Stimulated activated CD8-positive, alpha-beta memory T cell treated with anti-CD3 and anti-CD28 coated beads, Interleukin-15, amount 100 ng/mL, for 48 hours (primary cell): Measurements from ENCODE around the gene LINC00305.

Source experiments
- DNase-seq, 2 donors: peaks; one replicate each; pipeline ENCODE4 v3.0.0-alpha.2; 2020; ENCODE audit warnings: low read depth in 2 of 2

LINC00305 gene

GRCh38 chr18:64148988-64149387, at the start of gene LINC00305:
TSS of gene LINC00305 (minus strand) at chr18:64149088.
- DNase-seq = no peak

GRCh38 chr18:64191069-64191468, 42.2 kb upstream of the LINC00305 start:
- no peak for DNase-seq

DNA sequence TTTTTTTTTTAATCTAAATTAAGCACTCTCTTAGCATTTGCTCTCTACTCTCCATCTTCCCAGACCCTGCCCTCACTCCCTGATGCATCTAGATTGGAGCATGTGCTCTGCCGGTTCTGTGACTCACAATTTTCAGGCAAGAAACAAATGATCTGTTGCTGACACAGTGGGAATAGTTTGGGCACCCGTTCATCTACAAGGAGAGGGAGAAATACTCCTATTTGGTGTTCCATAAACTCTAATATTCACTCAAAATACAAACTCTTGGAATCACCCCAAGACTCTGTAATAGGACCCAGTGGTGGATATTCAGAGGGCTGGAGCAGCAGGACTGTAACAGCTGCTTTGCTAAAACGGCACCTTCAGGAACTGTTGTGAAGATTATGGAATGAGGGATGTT, 37.1 kb upstream of the LINC00305 start:
- DNase-seq = no peak

DNA sequence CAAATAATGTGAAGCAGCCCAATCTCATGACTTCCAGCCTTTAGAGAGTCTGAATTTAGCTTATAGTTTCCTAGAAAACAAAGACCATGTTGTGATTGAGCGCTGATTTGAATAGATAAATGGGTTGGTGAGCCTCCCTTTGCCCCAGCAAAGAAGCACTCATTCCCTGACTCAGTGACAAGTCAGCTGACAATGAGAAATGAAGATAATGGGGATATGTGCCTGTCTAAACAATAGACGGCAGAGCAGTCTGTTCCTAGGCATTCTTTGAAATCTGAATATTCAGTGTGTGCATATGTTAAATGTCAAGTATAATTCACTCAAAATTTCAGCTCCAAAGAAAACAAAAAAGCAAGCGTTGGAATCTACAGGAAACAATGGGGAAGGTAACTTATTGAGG, 34.8 kb upstream of the LINC00305 start:
- DNase-seq = no peak

GRCh38 chr18:64180617-64181016, 31.7 kb upstream of the LINC00305 start:
- no peak for DNase-seq

DNA sequence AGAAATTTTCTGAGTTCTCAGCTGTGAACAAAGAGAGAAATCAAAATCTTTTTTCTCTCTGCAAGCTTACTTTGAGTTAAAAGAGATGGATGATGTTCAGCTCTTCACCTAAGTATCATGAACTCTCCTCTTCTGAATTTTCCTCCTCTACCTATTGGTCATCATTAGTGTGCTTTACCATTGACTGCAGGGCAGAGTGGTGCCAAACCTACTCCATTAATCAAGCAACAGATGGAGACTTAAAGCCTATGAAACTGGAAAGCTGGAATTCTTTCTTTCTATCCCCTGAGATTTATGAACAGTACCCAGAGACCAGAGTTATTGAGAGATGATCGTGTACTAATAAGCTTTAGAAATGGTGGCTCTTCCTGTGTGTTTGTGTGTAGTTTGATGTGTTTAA, 31.3 kb upstream of the LINC00305 start:
- no peak for DNase-seq

GRCh38 chr18:64179556-64180080, 30.7 kb upstream of the LINC00305 start:
- DNase-seq = no peak

GRCh38 chr18:64178860-64179259, 30.0 kb upstream of the LINC00305 start:
- no peak for DNase-seq

GRCh38 chr18:64175432-64175831, 26.5 kb upstream of the LINC00305 start:
- DNase-seq = no peak

DNA sequence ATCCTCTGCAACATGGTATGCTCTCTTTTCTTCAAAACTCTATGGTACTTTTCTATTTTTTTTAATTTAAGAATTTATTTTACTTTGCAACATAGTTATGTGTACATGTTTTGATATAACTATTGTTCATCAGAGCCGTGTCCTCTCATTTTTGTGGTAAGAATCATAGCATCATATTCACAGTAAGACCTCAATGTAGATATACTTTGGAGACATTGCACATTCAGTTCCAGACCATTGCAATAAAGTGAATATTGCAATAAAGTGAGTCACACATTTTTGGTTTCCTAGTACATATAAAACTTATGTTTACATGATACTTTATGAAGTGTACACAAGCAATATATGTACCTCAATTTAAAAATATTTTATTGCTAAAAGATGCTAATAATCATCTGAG, 22.7 kb upstream of the LINC00305 start:
- DNase-seq = no peak

- DNase-seq = no peak
Measured at GRCh38 chr18:64167408-64167925, 18.6 kb upstream of the LINC00305 start.

DNA sequence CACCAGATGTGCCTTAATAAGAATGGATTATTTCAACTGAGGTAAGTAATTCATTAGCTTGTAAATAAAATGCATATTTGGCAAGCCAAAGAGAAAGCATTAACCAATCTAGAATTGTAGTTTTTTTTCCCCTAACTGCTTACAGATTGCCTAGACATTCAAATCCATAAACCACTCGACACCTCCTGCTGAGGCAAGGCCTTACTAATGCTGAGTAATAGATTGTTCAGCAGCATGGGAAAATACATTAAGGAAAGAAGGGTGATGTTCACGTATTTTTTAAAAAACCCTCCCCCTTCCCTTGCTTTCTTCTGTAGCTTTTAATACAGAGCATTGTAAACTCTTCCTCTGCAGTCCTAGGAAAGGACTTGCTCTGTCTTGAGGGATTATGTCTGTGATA, 17.0 kb upstream of the LINC00305 start:
- no peak for DNase-seq

DNA sequence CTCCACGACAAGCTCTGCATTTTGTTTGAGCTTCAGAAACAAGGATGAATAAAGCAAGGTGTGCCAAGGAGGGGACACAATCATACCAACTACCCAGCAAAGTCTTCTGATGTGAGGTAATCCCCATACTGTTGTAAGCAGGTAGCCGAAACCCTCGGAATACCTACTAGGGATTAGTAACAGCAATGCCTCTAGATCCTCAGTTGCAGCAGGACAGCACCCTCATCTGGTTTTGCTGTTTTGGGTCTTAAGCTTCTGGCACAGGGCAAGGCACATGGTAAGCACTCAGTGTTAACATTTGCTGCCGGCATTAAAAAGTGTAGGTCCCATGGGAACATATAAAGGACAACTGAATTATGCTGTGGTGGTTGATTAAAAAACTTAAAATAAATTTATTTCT, 16.0 kb upstream of the LINC00305 start:
- no peak for DNase-seq

DNA sequence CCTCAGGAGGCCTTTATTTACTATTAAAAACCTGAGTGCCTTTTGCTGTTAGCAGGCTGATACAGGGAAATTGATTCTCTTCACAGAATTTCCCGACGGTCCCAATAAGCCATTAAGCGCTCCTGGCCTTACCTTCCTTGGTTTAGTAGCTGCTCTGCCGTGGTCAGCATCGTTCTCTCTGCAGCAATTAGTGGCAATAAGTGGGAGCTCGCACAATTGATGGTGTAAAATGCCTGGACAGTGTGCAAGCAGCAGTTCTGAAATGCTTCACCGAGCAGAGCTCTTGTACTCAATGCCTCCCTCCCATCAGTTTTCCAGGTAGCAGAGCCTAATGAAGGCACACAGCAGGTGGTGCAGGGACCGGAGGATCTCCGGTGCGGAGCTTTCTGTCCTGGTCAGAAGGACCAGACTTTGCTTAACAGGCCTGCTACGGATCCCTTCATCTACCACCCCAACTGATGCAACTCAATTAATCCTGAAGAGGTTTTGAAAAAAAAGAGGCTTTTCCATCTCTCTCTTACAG, 1.1 kb upstream of the LINC00305 start:
- DNase-seq = no peak

GRCh38 chr18:64142904-64143303, 6.0 kb downstream of the LINC00305 start:
- DNase-seq = no peak

GRCh38 chr18:64137914-64138313, 11.0 kb downstream of the LINC00305 start:
- DNase-seq = no peak

DNA sequence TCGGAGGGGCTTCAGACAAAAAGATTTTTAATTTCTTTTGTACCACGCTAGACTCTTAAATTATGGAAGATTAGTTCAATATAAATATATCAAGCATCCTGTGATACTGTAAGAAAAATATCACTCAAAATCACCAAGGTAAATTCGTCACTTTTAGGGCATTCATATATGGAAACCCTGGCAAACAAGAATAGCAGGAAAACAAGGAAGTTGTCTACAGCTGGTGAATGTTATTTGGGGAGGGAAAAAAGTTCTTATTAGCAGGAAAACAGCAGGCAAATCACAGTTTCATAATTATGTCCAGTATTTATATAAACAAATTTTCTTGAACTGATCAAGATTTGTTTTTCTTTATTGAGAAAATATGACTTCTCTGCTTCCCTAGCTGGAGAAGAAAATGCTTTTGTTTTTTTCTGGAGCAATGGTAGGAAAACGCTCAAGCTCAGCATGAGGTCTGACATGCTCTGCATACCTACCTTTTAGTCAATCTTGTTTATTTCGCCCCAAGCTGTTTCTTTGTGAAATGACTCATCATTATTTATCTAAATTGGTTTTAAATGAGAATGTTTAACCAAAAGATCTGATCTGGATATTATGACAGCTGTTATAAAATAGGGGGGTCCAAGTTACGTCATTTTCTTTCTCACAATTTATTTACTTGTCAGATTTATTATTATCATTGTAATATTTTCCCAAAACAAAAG, 14.7 kb downstream of the LINC00305 start:
- DNase-seq = no peak

DNA sequence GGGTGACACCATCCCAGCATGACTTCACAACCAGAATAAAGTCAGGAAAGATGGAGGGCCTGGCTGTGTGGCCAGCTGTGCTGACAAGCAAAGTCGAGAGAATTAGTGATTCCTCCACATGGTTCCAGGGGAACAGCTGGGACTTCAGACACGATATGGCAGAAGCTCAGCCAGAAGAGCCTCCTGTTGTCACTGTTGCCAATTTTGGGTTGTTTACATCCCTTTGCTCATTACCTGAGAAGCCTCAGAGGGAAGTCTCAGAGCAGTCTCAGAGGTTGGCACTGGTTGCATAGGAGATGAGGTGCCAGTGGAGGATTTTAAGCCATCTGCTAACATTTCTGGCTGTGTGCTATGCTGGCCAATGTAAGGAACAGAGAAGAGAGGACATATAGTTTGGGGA, 16.0 kb downstream of the LINC00305 start:
- no peak for DNase-seq

DNA sequence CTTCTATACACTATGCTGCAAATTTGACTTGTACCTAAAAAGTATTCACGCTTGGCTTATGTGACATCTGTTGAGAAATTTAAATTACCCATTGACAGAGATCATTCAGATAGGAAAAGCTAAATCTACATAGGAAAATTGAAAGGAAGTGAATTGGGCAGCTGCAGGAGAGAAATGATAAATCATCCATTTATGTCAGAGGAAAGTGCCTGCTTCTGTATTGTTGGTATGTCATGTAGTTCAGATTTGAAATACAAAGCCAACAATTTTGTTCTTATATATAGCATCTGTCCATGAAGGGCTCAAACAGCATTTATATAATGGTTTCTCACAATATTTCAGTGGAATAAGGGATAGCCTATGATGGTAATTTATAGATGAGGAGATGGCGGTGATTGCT, 17.6 kb downstream of the LINC00305 start:
- DNase-seq = no peak

DNA sequence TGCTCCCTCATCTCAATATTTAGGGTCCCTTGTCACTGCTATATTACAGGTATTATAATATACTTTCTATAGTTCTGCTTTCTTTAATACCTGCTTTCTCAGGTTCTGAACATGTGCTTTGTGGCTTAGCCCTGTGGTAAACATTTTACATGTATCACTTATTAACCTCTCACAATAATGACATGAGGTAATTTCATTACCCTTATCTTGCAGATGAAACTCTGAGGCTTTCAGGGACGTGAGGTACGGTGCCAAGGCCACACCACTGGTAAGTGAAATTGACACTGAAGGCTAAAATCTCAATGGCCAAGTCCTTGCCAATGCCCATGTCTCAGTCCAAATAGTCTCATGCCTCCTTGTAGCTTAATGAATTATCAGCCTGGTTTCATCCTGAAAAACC, 21.7 kb downstream of the LINC00305 start:
- DNase-seq = no peak

GRCh38 chr18:64119916-64120315, 29.0 kb downstream of the LINC00305 start:
- no peak for DNase-seq

GRCh38 chr18:64118406-64118805, 30.5 kb downstream of the LINC00305 start:
- DNase-seq = no peak

- DNase-seq = no peak
Measured at GRCh38 chr18:64116571-64117175, 32.2 kb downstream of the LINC00305 start.
